Neutrophil (primary cell): ENCODE results near the gene P2RY4.
A peak's percentile ranks its signal among the peaks of the same experiment; 100 is the strongest.

Experiments used
- H3K27ac ChIP-seq: fragments of 200-600 bp; sonication (generic); 2 replicates; pipeline ENCODE4 v1.5.1; 2016; ENCODE audit warnings: mild to moderate bottlenecking, moderate library complexity
- H3K27me3 ChIP-seq: fragments of 200-600 bp; sonication (generic); 2 replicates; pipeline ENCODE4 v1.6.0; 2016; ENCODE audit warnings: mild to moderate bottlenecking
- H3K36me3 ChIP-seq: fragments of 200-600 bp; sonication (generic); 2 replicates; pipeline ENCODE4 v1.5.1; 2017
- H3K4me1 ChIP-seq, 2 experiments: fragments of 200-600 bp in 1 of 2; sonication (generic) in 1 of 2; 1 replicate in 1 of 2; 2 replicates in 1 of 2; pipeline versions ENCODE4 v1.5.1 to v1.6.1; 2013 to 2016; ENCODE audit warnings: low read depth in 1 of 2, low read length in 1 of 2, mild to moderate bottlenecking in 1 of 2, moderate library complexity in 1 of 2; ENCODE audit not compliant: control insufficient read depth in 1 of 2, insufficient read depth in 1 of 2
- H3K4me3 ChIP-seq, 2 experiments: fragments of 200-600 bp in 1 of 2; sonication (generic) in 1 of 2; 1 replicate in 1 of 2; 2 replicates in 1 of 2; pipeline ENCODE4 v1.5.1; 2013 to 2016; ENCODE audit warnings: low read depth in 1 of 2, low read length in 1 of 2, mild to moderate bottlenecking in 1 of 2, moderate library complexity in 1 of 2
- H3K9me3 ChIP-seq: fragments of 200-600 bp; sonication (generic); 2 replicates; pipeline ENCODE4 v1.5.1; 2016
- CTCF ChIP-seq: fragments of 200-600 bp; sonication (generic); IDR thresholded peaks from 2 replicates; pipeline ENCODE4 v1.5.1; 2016; ENCODE audit warnings: antibody characterized with exemption

Gene P2RY4

GRCh38 chrX:70260104-70260503, at the start of gene P2RY4:
TSS of gene P2RY4 (minus strand) at chrX:70260204. CDS start at chrX:70259624, 580 bp downstream.
- Histone ChIP-seq H3K4me1 (no peaks in the 10 kb centered on the region), H3K27ac (no peak within 1 kb of the TSS), H3K27me3 (no peaks in the 10 kb centered on the region), H3K36me3 (no peaks in the 10 kb centered on the region), H3K4me3 (no peak within 1 kb of the TSS), H3K9me3 (no peaks in the 10 kb centered on the region)
- TF ChIP-seq CTCF = no peak

- Histone ChIP-seq H3K4me1 (no peaks in the 10 kb centered on the region), H3K27ac (no peak overlapping the region), H3K27me3 (no peaks in the 10 kb centered on the region), H3K36me3 (no peaks in the 10 kb centered on the region), H3K4me3 (no peak overlapping the region), H3K9me3 (no peaks in the 10 kb centered on the region)
- TF ChIP-seq CTCF = no peak
Observed at GRCh38 chrX:70301716-70302115, 41.7 kb upstream of the P2RY4 start.

GRCh38 chrX:70293621-70294020, 33.6 kb upstream of the P2RY4 start:
- peaks cover 9 to 16% of the 10 kb centered on the region in 2 experiments for H3K4me1 ChIP-seq
- H3K4me3 ChIP-seq = no peak overlapping the region
- H3K36me3 ChIP-seq = no peaks in the 10 kb centered on the region
- no peaks in the 10 kb centered on the region for H3K27me3 ChIP-seq
- TF ChIP-seq CTCF = no peak
- no peaks in the 10 kb centered on the region for H3K9me3 ChIP-seq
- no peak overlapping the region for H3K27ac ChIP-seq

GRCh38 chrX:70292788-70293187, 32.8 kb upstream of the P2RY4 start:
- Histone ChIP-seq H3K27me3 (no peaks in the 10 kb centered on the region), H3K9me3 (no peaks in the 10 kb centered on the region), H3K4me1 (peaks cover 9 to 16% of the 10 kb centered on the region in 2 experiments), H3K27ac (no peak overlapping the region), H3K4me3 (no peak overlapping the region), H3K36me3 (no peaks in the 10 kb centered on the region)
- no peak for TF ChIP-seq CTCF

- TF ChIP-seq CTCF = no peak
- Histone ChIP-seq H3K4me1 (peaks cover 9 to 16% of the 10 kb centered on the region in 2 experiments), H3K27ac (peak within 1 kb of the TSS; percentile 58), H3K4me3 (peak within 1 kb of the TSS; percentile 61 to 65), H3K9me3 (no peaks in the 10 kb centered on the region), H3K36me3 (peaks cover 16% of the 10 kb centered on the region), H3K27me3 (no peaks in the 10 kb centered on the region)
Observed at GRCh38 chrX:70289793-70290770, 30.1 kb upstream of the P2RY4 start, which contains the start of the genes KIF4A and PDZD11. TSS of gene KIF4A (plus strand) at chrX:70290104. CDS start at chrX:70290459, 355 bp downstream. TSS of gene PDZD11 (minus strand) at chrX:70289927. CDS start at chrX:70289341, 586 bp downstream.
